ACC112 (cell line): ENCODE data around the gene OR2A14.
"Not testable (repeated sequence)": the region's sequence is repeated elsewhere in the genome, so short reads cannot be mapped to it uniquely, and the experiment has no call there.

Experiments used
- H2AFZ ChIP-seq: fragments of 200-600 bp; sonication (generic); one replicate; pipeline ENCODE4 v1.6.0; 2017; ENCODE audit warnings: antibody characterized with exemption, low read length; ENCODE audit not compliant: unreplicated experiment
- H3K27ac ChIP-seq: fragments of 200-600 bp; sonication (generic); 2 replicates; pipeline ENCODE4 v1.5.1; 2014; ENCODE audit warnings: low read depth, mild to moderate bottlenecking, antibody characterized with exemption, low read length, moderate library complexity
- H3K27me3 ChIP-seq: fragments of 200-600 bp; sonication (generic); 2 replicates; pipeline ENCODE4 v1.6.1; 2014; ENCODE audit warnings: mild to moderate bottlenecking, antibody characterized with exemption, low read length, moderate library complexity, mixed read lengths; ENCODE audit not compliant: insufficient read depth
- H3K36me3 ChIP-seq: fragments of 200-600 bp; sonication (generic); 2 replicates; pipeline ENCODE4 v1.6.1; 2016; ENCODE audit warnings: mild to moderate bottlenecking, antibody characterized with exemption, low read length, moderate library complexity, mixed read lengths; ENCODE audit not compliant: insufficient read depth
- H3K4me1 ChIP-seq: fragments of 200-600 bp; sonication (generic); one replicate; pipeline ENCODE4 v1.6.1; 2016; ENCODE audit warnings: low read length, mixed read lengths; ENCODE audit not compliant: insufficient read depth, unreplicated experiment, control insufficient read depth
- H3K4me3 ChIP-seq: fragments of 200-600 bp; sonication (generic); 2 replicates; pipeline ENCODE4 v1.5.1; 2014; ENCODE audit warnings: mild to moderate bottlenecking, low read depth, low read length
- H3K79me2 ChIP-seq: fragments of 200-600 bp; sonication (generic); one replicate; pipeline ENCODE4 v1.6.0; 2016; ENCODE audit warnings: low read length; ENCODE audit not compliant: control insufficient read depth, unreplicated experiment, insufficient read depth

The OR2A14 gene

DNA sequence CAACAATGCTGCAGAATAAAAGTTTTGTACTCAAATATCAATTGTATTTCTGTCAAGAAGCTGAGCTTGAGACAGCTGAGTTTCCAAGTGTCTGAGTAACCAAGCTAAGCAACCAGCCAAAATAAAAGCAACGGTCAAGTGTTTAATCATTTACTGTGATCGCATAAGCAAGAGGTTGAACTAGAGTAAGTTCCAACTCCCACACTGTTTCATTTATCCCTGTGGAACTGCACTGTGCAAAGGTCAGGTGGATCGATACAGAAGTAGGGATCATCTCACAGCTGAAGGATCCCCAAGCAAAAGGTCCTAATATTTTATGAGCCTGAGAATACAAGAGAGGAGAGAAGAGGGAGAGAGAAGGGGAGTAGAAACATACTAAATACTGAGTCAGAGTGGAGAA, 21.4 kb downstream of the OR2A14 start:
- Histone ChIP-seq H3K79me2 (no peaks in the 10 kb centered on the region), H2AFZ (no peak overlapping the region), H3K36me3 (no peaks in the 10 kb centered on the region), H3K4me1 (no peaks in the 10 kb centered on the region), H3K27ac (no peak overlapping the region), H3K4me3 (no peak overlapping the region), H3K27me3 (no peaks in the 10 kb centered on the region)

DNA sequence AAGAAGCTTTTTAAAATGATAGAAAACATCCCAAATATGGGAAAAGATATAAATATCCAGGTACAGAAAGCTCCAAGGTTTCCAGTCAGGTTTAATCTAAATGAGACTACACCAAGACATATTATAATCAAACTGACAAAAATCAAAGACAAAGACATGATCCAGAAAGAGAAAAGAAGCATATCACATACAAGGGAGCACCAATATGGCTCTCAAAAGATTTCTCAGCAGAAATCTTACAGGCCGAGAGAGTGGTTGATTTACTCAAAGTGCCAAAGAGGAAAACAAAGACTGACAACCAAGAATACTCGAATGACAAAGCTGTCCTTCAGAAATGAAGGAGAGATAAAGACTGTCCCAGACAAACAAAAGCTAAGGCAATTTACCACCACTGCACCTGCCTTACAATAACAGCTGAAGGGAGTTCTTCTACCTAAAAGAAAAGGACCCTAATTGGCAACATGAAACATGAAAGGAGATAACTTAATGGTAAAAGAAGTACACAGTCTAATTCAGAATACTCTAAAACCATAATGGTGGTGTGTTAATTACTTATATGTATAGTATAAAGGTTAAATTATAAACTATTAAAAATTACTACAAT, 25.4 kb downstream of the OR2A14 start:
- Histone ChIP-seq H3K4me3 (no peak overlapping the region), H3K79me2 (no peaks in the 10 kb centered on the region), H3K36me3 (no peaks in the 10 kb centered on the region), H2AFZ (no peak overlapping the region), H3K27ac (no peak overlapping the region), H3K27me3 (0 out of 2 replicates have a peak, but pooled peaks cover 5% of the 10 kb centered on the region), H3K4me1 (no peaks in the 10 kb centered on the region)

- no peak overlapping the region for H3K4me3 ChIP-seq
- no peak overlapping the region for H2AFZ ChIP-seq
- 0 out of 2 replicates have a peak, but pooled peaks cover 7% of the 10 kb centered on the region for H3K27me3 ChIP-seq
- H3K27ac ChIP-seq = no peak overlapping the region
- no peaks in the 10 kb centered on the region for H3K4me1 ChIP-seq
- no peaks in the 10 kb centered on the region for H3K79me2 ChIP-seq
- H3K36me3 ChIP-seq = no peaks in the 10 kb centered on the region
Observed at GRCh38 chr7:144158861-144159260, 35.9 kb downstream of the OR2A14 start.

DNA sequence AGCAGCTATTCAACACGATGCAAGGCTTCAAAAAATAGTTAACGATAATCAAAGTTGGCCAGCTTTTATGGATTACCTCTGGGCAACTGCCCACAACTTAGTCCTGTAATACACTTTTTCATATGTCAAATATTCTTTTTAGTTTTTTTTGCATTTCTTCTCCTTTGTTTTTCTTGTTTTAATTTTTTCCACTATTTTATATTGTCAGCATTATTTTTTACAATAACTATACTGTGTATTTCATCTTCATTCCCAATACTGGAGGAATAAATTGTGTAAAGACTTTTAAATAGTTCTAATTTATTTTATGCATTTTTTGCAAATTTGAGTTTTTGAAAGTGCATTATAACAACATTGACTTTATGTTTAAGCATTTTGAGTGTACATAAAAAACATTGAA, 41.8 kb downstream of the OR2A14 start:
- Histone ChIP-seq H3K4me1 (no peaks in the 10 kb centered on the region), H3K79me2 (no peaks in the 10 kb centered on the region), H3K27me3 (peaks cover 6% of the 10 kb centered on the region; the same call in 1 of the 2 replicates), H2AFZ (no peak overlapping the region), H3K36me3 (no peaks in the 10 kb centered on the region), H3K27ac (no peak overlapping the region), H3K4me3 (no peak overlapping the region)

DNA sequence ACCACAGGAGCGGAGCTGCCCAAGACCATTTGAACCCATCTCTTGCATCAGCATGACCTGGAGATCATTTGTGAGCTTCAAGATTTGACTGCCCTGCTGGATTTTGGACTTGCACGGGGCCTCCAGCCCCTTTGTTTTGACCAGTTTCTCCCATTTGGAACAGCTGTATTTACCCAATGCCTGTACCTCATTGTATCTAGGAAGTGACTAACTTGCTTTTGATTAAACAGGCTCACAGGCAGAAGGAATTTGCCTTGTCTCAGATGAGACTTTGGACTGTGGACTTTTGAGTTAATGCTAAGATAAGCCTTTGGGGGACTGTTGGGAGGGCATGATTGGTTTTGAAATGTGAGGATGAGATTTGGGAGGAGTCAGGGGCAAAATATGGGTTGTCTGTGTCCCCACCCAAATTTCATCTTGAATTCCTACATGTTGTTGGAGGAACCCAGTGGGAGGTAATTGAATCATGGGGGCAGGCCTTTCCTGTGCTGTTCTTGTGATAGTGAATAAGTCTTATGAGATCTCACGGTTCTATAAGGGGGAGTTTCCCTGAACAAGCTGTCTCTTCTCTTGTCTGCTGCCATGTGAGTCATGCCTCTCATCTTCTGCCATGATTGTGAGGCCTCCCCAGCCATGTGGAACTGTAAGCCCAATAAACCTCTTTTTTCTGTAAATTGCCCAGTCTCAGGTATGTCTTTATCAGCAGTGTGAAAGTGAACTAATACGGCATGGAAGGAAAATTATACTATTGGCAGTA, 48.8 kb downstream of the OR2A14 start:
- not testable (repeated sequence) for H3K4me3 ChIP-seq, H3K4me1 ChIP-seq, H3K36me3 ChIP-seq, H3K27ac ChIP-seq, H3K27me3 ChIP-seq, H2AFZ ChIP-seq, H3K79me2 ChIP-seq

DNA sequence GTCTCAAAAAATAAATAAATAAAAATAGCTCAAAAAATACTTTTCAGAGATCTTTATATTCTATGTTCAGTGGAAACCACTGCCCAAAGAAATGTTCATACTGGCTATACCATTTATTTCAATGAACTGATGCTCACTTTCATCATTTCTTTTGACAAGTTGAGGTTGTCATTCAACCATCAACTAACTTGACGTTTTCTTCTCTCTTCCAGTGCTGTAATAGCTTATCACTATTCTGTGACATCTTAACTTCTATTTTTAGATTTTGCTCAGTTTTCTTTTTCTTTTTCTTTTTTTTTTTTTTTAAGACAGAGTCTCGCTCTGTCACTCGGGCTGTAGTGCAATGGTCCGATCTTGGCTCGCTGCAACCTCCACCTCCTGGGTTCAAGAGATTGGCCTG, 51.6 kb downstream of the OR2A14 start:
- H3K4me1 ChIP-seq = no peaks in the 10 kb centered on the region
- no peaks in the 10 kb centered on the region for H3K27me3 ChIP-seq
- no peak overlapping the region for H2AFZ ChIP-seq
- no peaks in the 10 kb centered on the region for H3K36me3 ChIP-seq
- H3K79me2 ChIP-seq = no peaks in the 10 kb centered on the region
- H3K27ac ChIP-seq = no peak overlapping the region
- H3K4me3 ChIP-seq = no peak overlapping the region

GRCh38 chr7:144178380-144179164, 55.6 kb downstream of the OR2A14 start:
- H3K4me3 ChIP-seq, H3K27me3 ChIP-seq, H3K4me1 ChIP-seq, H3K36me3 ChIP-seq, H2AFZ ChIP-seq, H3K79me2 ChIP-seq, H3K27ac ChIP-seq: not testable (repeated sequence)

DNA sequence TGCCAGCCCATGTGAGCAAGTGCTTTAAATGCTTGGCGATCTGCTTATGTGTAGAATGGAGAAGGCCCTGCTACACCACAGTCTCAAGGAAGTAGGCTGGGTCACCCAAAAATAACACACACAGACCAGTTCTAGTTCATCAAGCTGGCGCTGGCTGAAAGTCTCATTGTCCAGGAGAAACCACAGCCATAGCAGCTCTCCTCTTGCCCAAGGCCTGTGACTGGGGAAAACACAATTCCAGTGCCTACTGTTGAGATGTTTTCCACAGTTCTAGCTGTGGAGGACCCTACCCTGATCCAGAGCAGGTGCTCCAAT, 56.1 kb downstream of the OR2A14 start:
- not testable (repeated sequence) for H3K27me3 ChIP-seq, H2AFZ ChIP-seq, H3K79me2 ChIP-seq, H3K27ac ChIP-seq, H3K4me1 ChIP-seq, H3K36me3 ChIP-seq, H3K4me3 ChIP-seq
